ENCODE data around the gene MAP1LC3A.
A peak's percentile ranks its signal among the peaks of the same experiment; 100 is the strongest.

The MAP1LC3A gene

DNA sequence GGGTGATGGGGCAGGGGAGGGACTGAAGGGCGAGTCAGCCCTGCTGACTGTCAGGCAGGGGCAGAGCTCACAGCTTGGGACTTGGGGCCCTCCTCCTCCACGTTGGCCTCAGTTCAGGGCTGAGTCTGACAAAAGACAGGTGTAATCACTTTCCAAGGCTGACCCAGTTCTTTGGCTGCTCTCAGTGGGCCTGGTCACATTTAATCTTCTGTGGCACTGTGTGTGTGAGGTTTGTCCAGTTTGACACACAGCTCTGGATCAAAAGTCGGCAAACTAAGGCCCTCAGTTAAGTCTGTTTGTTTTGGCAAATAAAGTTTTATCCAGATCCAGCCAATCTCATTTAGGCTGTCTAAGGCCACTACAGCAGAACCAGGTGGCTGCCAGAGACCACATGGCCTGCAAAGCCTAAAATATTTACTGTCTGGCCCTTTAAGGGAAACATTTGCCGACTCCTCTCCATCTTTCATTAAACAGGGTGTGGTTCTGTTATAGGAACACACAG lies 5.1 kb upstream of the MAP1LC3A start:
- no peak overlapping the region for H3K4me3 ChIP-seq (ENCODE audit: severe bottlenecking)
- peaks cover 3% of the 10 kb centered on the region for H3K4me1 ChIP-seq (ENCODE audit: insufficient read depth, poor library complexity, severe bottlenecking)
- H3K9me3 ChIP-seq (ENCODE audit: severe bottlenecking), result no peaks in the 10 kb centered on the region
- no peaks in the 10 kb centered on the region for H3K27me3 ChIP-seq (ENCODE audit: insufficient read depth, poor library complexity, severe bottlenecking)
- TF ChIP-seq, protein P1, sequence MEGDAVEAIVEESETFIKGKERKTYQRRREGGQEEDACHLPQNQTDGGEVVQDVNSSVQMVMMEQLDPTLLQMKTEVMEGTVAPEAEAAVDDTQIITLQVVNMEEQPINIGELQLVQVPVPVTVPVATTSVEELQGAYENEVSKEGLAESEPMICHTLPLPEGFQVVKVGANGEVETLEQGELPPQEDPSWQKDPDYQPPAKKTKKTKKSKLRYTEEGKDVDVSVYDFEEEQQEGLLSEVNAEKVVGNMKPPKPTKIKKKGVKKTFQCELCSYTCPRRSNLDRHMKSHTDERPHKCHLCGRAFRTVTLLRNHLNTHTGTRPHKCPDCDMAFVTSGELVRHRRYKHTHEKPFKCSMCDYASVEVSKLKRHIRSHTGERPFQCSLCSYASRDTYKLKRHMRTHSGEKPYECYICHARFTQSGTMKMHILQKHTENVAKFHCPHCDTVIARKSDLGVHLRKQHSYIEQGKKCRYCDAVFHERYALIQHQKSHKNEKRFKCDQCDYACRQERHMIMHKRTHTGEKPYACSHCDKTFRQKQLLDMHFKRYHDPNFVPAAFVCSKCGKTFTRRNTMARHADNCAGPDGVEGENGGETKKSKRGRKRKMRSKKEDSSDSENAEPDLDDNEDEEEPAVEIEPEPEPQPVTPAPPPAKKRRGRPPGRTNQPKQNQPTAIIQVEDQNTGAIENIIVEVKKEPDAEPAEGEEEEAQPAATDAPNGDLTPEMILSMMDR (IDR thresholded peaks at IDR 0.05; ENCODE audit: poor library complexity, severe bottlenecking), result no peak
- H3K36me3 ChIP-seq (ENCODE audit: low read depth), result no peaks in the 10 kb centered on the region
- DNase-seq (ENCODE audit: low spot score) (no peak), ATAC-seq (ENCODE audit: low read depth) (peak; percentile 20; the same call in 1 of the 3 replicates)
- H3K27ac ChIP-seq (ENCODE audit: poor library complexity, severe bottlenecking), result no peak overlapping the region

GRCh38 chr20:34557936-34558319 lies 590 bp upstream of the MAP1LC3A start:
- no peaks in the 10 kb centered on the region for H3K9me3 ChIP-seq (ENCODE audit: severe bottlenecking)
- H3K27ac ChIP-seq (ENCODE audit: poor library complexity, severe bottlenecking), result no peak overlapping the region
- H3K36me3 ChIP-seq (ENCODE audit: low read depth), result no peaks in the 10 kb centered on the region
- peak overlapping the region; percentile 54 for H3K4me3 ChIP-seq (ENCODE audit: severe bottlenecking)
- DNase-seq (ENCODE audit: low spot score), result peak; percentile 59
- peaks cover 3% of the 10 kb centered on the region for H3K4me1 ChIP-seq (ENCODE audit: insufficient read depth, poor library complexity, severe bottlenecking)
- TF ChIP-seq, protein P1 (IDR thresholded peaks at IDR 0.05; ENCODE audit: poor library complexity, severe bottlenecking), result no peak
- H3K27me3 ChIP-seq (ENCODE audit: insufficient read depth, poor library complexity, severe bottlenecking), result no peaks in the 10 kb centered on the region
- ATAC-seq (ENCODE audit: low read depth), result peak; percentile 4; the same call in 2 of the 3 replicates

GRCh38 chr20:34559311-34560140 lies 1.0 kb downstream of the MAP1LC3A start:
- Histone ChIP-seq H3K36me3 (ENCODE audit: low read depth) (no peaks in the 10 kb centered on the region), H3K27me3 (ENCODE audit: insufficient read depth, poor library complexity, severe bottlenecking) (no peaks in the 10 kb centered on the region), H3K4me3 (ENCODE audit: severe bottlenecking) (no peak overlapping the region), H3K9me3 (ENCODE audit: severe bottlenecking) (no peaks in the 10 kb centered on the region), H3K27ac (ENCODE audit: poor library complexity, severe bottlenecking) (no peak overlapping the region), H3K4me1 (ENCODE audit: insufficient read depth, poor library complexity, severe bottlenecking) (peaks cover 3% of the 10 kb centered on the region)
- DNase-seq (ENCODE audit: low spot score) (peak; percentile 87), ATAC-seq (ENCODE audit: low read depth) (no peak)
- TF ChIP-seq, protein P1 (IDR thresholded peaks at IDR 0.05; ENCODE audit: poor library complexity, severe bottlenecking), result no peak

GRCh38 chr20:34560141-34560523 lies 1.6 kb downstream of the MAP1LC3A start:
- DNase-seq (ENCODE audit: low spot score) (peak; percentile 83), ATAC-seq (ENCODE audit: low read depth) (no peak)
- Histone ChIP-seq H3K27ac (ENCODE audit: poor library complexity, severe bottlenecking) (no peak overlapping the region), H3K9me3 (ENCODE audit: severe bottlenecking) (no peaks in the 10 kb centered on the region), H3K36me3 (ENCODE audit: low read depth) (no peaks in the 10 kb centered on the region), H3K4me3 (ENCODE audit: severe bottlenecking) (no peak overlapping the region), H3K27me3 (ENCODE audit: insufficient read depth, poor library complexity, severe bottlenecking) (no peaks in the 10 kb centered on the region), H3K4me1 (ENCODE audit: insufficient read depth, poor library complexity, severe bottlenecking) (peaks cover 3% of the 10 kb centered on the region)
- TF ChIP-seq, protein P1 (IDR thresholded peaks at IDR 0.05; ENCODE audit: poor library complexity, severe bottlenecking), result no peak

DNA sequence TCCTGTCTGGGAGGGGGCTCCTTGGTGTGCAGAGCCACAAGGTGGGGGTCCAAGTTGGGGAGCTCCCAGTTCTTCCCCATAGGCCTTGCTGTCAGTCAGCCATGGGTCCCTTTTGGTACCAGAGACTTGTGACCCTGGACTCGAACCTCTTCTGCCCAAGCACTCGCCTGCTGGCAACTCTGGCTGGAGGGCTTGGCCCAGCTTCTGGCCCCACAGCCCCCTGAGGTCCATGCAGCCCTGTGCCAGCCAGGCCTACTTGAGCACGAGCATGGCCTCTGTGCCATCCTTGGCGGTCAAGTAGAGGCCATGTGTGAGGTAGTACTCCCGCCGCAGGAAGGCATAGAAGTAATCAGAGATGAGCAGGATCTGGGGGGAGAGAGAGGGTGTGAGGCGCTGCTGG lies 2.1 kb downstream of the MAP1LC3A start:
- Histone ChIP-seq H3K4me3 (ENCODE audit: severe bottlenecking) (no peak overlapping the region), H3K27ac (ENCODE audit: poor library complexity, severe bottlenecking) (no peak overlapping the region), H3K36me3 (ENCODE audit: low read depth) (no peaks in the 10 kb centered on the region), H3K4me1 (ENCODE audit: insufficient read depth, poor library complexity, severe bottlenecking) (peaks cover 3% of the 10 kb centered on the region), H3K9me3 (ENCODE audit: severe bottlenecking) (no peaks in the 10 kb centered on the region), H3K27me3 (ENCODE audit: insufficient read depth, poor library complexity, severe bottlenecking) (no peaks in the 10 kb centered on the region)
- no peak for ATAC-seq (ENCODE audit: low read depth)
- DNase-seq (ENCODE audit: low spot score), result no peak
- TF ChIP-seq, protein P1 (IDR thresholded peaks at IDR 0.05; ENCODE audit: poor library complexity, severe bottlenecking), result no peak
